Endodermal cell (in vitro differentiated cells): ENCODE results near the gene ATG10. TPM values are rescaled to one million over a fixed set of nuclear protein-coding genes. Genes with fewer than 3 reads are reported as not detected.
A peak's percentile ranks its signal among the peaks of the same experiment; 100 is the strongest.

Experiments used
- DNase-seq: peaks from one replicate; pipeline ENCODE4 v3.0.0-alpha.2; 2017
- H3K27ac ChIP-seq: 2 replicates; pipeline ENCODE4 v1.5.1; 2013; ENCODE audit warnings: mild to moderate bottlenecking, low read depth, low read length, moderate library complexity
- H3K27me3 ChIP-seq: 2 replicates; pipeline ENCODE4 v1.6.1; 2013; ENCODE audit warnings: mild to moderate bottlenecking, low read length, moderate library complexity; ENCODE audit not compliant: insufficient read depth, control insufficient read depth, poor library complexity, severe bottlenecking
- H3K36me3 ChIP-seq: 2 replicates; pipeline ENCODE4 v1.7.0; 2013; ENCODE audit warnings: mild to moderate bottlenecking, low read length, moderate library complexity; ENCODE audit not compliant: control insufficient read depth, insufficient read depth
- H3K4me1 ChIP-seq: one replicate; pipeline ENCODE4 v1.7.0; 2013; ENCODE audit warnings: low read length; ENCODE audit not compliant: control insufficient read depth, insufficient read depth
- H3K4me3 ChIP-seq: 2 replicates; pipeline ENCODE4 v1.5.1; 2013; ENCODE audit warnings: mild to moderate bottlenecking, low read length, moderate library complexity
- H3K9ac ChIP-seq: 2 replicates; pipeline ENCODE4 v1.6.1; 2013; ENCODE audit warnings: mild to moderate bottlenecking, low read length, moderate library complexity; ENCODE audit not compliant: poor library complexity, severe bottlenecking; ENCODE audit errors: extremely low read depth
- H3K9me3 ChIP-seq: 2 replicates; pipeline ENCODE4 v1.6.1; 2013; ENCODE audit warnings: mild to moderate bottlenecking, low read length, moderate library complexity; ENCODE audit not compliant: control insufficient read depth
- H3K27ac Mint-ChIP-seq: 2 replicates; pipeline ENCODE4 v1.8.0; 2020; ENCODE audit warnings: mixed read lengths
- H3K27me3 Mint-ChIP-seq: 2 replicates; pipeline ENCODE4 v1.8.0; 2021; ENCODE audit warnings: mild to moderate bottlenecking, mixed read lengths; ENCODE audit not compliant: insufficient read depth
- H3K36me3 Mint-ChIP-seq: 2 replicates; pipeline ENCODE4 v1.8.0; 2020; ENCODE audit warnings: low read depth, mixed read lengths
- H3K4me1 Mint-ChIP-seq: 2 replicates; pipeline ENCODE4 v1.8.0; 2020; ENCODE audit warnings: mixed read lengths
- H3K4me3 Mint-ChIP-seq: 2 replicates; pipeline ENCODE4 v1.8.0; 2020; ENCODE audit warnings: mild to moderate bottlenecking, moderate library complexity, mixed read lengths
- H3K9me3 Mint-ChIP-seq: 2 replicates; pipeline ENCODE4 v1.8.0; 2020; ENCODE audit warnings: mild to moderate bottlenecking, mixed read lengths
- WGBS, 2 experiments: methylation state at CpG; one replicate each; pipeline versions ENCODE4 v1.1.5 to v1.1.7; 2013; ENCODE audit warnings: missing lambda C conversion rate in 2 of 2, mixed read lengths in 1 of 2; ENCODE audit not compliant: insufficient coverage in 1 of 2, insufficient read length in 1 of 2; 5-methylcytosine and 5-hydroxymethylcytosine counted together
- total RNA-seq, 2 donors: library from RNA; stranded (reverse); fragmentation: NEBNext Ultra II Directional in 1 of 2; extraction: Animal tissue kit (Norgen Biotek cat#: 25700) in 1 of 2; gene quantifications; 2 replicates in 1 of 2; 3 replicates in 1 of 2; pipeline ENCODE4 v1.2.1, GENCODE V29; 2021
- TF ChIP-seq, protein P1 (sequence below): fragments of 200-600 bp; sonication (generic); conservative IDR thresholded peaks from 2 replicates; pipeline ENCODE4 v1.5.0; 2021; ENCODE audit warnings: antibody characterized with exemption, mild to moderate bottlenecking

Gene ATG10
- total RNA-seq, 2 donors from 2014 or later = 17.9 to 22.6 TPM

GRCh38 chr5:82278711-82279370, 307.0 kb downstream of the ATG10 start:
- DNase-seq = no peak
- H3K4me1 Mint-ChIP-seq = peaks cover 11% of the 10 kb centered on the region
- H3K27me3 Mint-ChIP-seq = no peaks in the 10 kb centered on the region
- Histone ChIP-seq H3K27me3 (no peaks in the 10 kb centered on the region), H3K9me3 (no peaks in the 10 kb centered on the region), H3K4me1 (no peaks in the 10 kb centered on the region), H3K27ac (no peak overlapping the region), H3K36me3 (peaks cover 37% of the 10 kb centered on the region), H3K9ac (peak overlapping the region; percentile 92), H3K4me3 (peak overlapping the region; percentile 89)
- peaks cover 32% of the 10 kb centered on the region for H3K36me3 Mint-ChIP-seq
- no peaks in the 10 kb centered on the region for H3K9me3 Mint-ChIP-seq
- WGBS, 2 experiments = 68 to 80% methylated on average over 6 to 19 of the region's 19 CpGs
- peak overlapping the region; percentile 89 for H3K4me3 Mint-ChIP-seq
- TF ChIP-seq, protein P1, sequence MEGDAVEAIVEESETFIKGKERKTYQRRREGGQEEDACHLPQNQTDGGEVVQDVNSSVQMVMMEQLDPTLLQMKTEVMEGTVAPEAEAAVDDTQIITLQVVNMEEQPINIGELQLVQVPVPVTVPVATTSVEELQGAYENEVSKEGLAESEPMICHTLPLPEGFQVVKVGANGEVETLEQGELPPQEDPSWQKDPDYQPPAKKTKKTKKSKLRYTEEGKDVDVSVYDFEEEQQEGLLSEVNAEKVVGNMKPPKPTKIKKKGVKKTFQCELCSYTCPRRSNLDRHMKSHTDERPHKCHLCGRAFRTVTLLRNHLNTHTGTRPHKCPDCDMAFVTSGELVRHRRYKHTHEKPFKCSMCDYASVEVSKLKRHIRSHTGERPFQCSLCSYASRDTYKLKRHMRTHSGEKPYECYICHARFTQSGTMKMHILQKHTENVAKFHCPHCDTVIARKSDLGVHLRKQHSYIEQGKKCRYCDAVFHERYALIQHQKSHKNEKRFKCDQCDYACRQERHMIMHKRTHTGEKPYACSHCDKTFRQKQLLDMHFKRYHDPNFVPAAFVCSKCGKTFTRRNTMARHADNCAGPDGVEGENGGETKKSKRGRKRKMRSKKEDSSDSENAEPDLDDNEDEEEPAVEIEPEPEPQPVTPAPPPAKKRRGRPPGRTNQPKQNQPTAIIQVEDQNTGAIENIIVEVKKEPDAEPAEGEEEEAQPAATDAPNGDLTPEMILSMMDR = no peak
- H3K27ac Mint-ChIP-seq = peak overlapping the region; percentile 100

- Mint-ChIP-seq H3K4me3 (no peak overlapping the region), H3K36me3 (no peaks in the 10 kb centered on the region), H3K27ac (no peak overlapping the region), H3K4me1 (no peaks in the 10 kb centered on the region), H3K9me3 (no peaks in the 10 kb centered on the region), H3K27me3 (no peaks in the 10 kb centered on the region)
- TF ChIP-seq, protein P1 = no peak
- Histone ChIP-seq H3K9me3 (no peaks in the 10 kb centered on the region), H3K27me3 (no peaks in the 10 kb centered on the region), H3K27ac (no peak overlapping the region), H3K4me3 (no peak overlapping the region), H3K4me1 (no peaks in the 10 kb centered on the region), H3K36me3 (no peaks in the 10 kb centered on the region), H3K9ac (no peak overlapping the region)
- DNase-seq = no peak
- 93 to 100% methylated on average over 2 of the region's 2 CpGs for WGBS, 2 experiments
Measured at GRCh38 chr5:82283893-82284292, 312.1 kb downstream of the ATG10 start.

DNA sequence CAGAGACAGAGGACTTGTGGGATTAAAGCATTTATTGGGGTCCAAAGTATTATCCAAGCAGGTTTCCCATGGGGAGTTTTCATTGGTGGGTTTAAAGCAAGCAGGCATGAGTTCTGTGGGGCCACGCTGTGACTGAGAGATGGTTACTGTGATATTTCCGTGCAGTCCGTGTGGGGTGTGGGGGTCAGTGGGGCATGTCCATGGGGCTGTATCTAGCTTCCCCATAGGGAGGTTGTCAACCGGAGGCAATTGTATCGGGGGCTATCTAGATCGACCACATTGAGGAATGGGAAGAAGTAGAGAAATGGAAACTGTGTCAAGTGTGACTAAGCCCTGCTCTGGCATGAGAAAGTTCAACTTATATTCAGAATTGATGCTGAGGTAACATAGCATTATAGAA, 313.4 kb downstream of the ATG10 start:
- TF ChIP-seq, protein P1 = no peak
- H3K27ac ChIP-seq = no peak overlapping the region
- no peak overlapping the region for H3K4me3 ChIP-seq
- Mint-ChIP-seq H3K9me3 (no peaks in the 10 kb centered on the region), H3K4me1 (peaks cover 5% of the 10 kb centered on the region), H3K36me3 (no peaks in the 10 kb centered on the region), H3K4me3 (no peak overlapping the region), H3K27ac (no peak overlapping the region), H3K27me3 (no peaks in the 10 kb centered on the region)
- no peaks in the 10 kb centered on the region for H3K36me3 ChIP-seq
- H3K9ac ChIP-seq = no peak overlapping the region
- H3K9me3 ChIP-seq = no peaks in the 10 kb centered on the region
- no peaks in the 10 kb centered on the region for H3K4me1 ChIP-seq
- 94% methylated on average over 6 of the region's 6 CpGs; no CpG with 5 or more reads in 1 of the 2 experiments for WGBS, 2 experiments
- no peak for DNase-seq
- H3K27me3 ChIP-seq = no peaks in the 10 kb centered on the region
